NCI-H2107 (cell line): Measurements from ENCODE around the gene MRS2.
"Not testable (repeated sequence)": the region's sequence is repeated elsewhere in the genome, so short reads cannot be mapped to it uniquely, and the experiment has no call there.

Experiments
- DNase-seq: peaks from one replicate; lab custom pipeline; 2025; lab: John Stamatoyannopoulos, UW

The MRS2 gene

DNA sequence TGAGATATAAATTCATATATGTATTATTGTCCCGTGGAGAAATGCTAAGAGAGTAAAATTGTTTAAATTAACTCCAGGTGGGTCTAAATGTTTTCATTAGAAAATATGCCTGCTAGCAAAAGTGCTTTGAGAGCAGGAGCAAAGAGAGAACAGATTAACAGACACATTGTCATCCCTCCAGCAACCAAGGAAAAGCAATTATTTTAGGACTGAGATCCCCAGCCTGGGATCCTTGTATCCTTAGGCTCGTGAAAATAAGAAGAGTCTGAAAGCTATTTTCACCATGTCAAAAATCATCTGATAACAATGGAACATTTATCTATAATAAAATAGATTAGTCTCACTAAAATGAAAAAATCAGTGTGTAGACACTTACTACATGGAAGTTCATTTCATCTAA, 11.5 kb upstream of the MRS2 start:
- no peak for DNase-seq

DNA sequence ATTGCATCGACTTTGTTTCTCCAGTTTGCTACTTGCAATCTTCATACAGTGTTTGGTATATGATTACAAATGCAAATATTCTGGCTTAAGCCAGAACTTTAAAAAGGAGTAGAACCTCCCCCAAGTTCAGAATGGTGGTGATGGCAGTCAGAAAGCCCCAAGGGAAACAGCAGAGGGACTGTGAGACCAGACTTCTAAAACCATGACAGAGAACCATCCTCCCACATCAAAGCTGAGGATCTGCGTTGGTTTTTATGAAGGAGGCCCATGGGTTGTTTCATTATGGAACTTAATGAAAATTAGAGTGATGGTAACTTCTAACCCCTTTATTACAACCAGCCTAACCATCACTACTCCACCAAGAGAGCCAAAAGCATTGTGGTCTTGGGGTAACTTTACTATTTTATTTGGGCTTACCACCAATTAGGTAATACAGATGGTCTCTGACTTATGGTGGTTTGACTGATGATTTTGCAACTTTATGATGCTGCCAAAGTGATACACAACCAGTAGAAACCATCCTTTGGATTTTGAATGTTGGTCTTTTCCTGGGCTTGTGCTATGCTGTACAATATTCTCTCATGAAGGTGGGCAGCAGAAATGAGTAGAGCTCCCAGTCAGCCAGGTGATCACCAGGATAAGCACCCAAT, 10.9 kb upstream of the MRS2 start:
- no peak for DNase-seq

DNA sequence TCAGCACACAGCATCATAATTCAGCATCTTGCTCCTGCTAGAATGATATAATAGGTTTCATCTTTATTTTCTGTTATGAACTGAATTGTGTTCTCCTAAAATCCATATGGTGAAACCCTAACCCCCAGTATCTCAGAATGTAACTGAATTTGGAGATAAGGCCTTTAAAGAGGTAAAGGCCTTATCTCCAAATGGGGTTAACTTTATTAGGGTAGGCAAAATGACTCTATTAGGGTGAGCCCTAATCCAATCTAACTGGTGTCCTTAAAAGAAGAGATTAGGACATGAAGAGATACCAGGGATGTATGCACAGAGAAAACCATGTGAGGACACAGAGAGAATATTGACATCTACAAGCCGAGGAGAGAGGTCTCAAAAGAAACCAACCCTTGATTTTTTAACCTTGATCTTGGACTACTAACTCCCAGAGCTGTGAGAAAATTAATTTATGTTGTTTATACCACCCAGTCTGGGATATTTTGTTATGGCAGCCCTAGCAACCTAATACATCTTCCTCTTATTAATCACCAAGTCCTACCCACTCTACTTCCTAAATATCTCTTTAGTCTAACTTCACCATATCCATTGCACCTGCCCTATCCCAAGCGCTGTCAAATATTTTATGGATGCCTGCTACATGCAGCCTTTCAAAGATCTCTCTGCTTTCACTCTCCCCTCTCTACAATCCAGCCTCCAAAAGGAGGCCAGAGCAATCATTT, 8.5 kb upstream of the MRS2 start:
- no peak for DNase-seq

DNA sequence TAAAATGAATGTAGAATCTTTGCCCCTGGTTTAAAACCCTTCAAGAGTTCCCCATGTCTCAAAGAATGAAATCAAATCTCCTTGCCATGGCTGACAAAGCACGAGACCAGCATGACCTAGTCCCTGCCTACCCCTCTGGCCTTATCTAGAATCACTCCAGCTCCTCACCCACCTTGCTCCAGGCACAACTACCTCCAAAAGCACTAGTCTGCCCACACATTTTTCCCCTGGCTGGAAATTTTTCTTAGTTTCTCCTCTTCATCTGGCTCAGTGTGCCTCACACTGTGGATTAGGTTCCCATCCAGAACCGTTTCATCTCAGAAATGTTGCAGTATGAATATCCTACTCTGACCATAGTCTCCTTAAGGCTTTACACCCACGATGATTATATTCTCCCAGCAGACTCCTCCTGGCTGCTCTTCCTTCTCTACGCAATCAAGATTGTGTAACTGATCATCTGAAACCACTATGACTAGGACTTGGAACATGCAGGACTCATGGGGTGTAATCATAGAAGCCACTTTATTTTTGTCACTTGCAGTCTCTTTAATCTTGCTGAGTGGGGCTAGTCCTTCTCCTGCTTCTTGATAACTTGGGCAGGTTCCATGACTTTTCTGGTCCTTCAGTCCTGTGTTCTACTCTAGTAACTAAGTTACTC, 7.8 kb upstream of the MRS2 start:
- DNase-seq = no peak

DNA sequence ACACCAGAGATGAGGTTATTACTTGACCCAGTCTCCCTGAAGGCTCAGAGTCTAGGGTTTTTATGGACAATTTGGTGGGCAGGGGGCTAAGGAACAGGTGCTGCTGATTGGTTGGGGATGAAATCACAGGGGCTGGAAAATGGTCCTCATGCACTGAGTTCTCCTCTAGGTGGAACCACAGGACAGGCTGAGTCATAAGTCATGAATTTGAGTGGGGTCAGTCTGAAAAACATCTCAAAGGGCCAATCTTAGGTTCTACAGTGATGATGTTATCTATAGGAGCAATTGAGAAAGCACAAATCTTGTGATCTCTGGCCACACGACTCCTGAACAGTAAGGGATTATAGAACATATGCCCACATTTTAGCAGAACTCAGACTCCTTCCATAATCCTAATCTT, 5.9 kb upstream of the MRS2 start:
- no peak for DNase-seq

DNA sequence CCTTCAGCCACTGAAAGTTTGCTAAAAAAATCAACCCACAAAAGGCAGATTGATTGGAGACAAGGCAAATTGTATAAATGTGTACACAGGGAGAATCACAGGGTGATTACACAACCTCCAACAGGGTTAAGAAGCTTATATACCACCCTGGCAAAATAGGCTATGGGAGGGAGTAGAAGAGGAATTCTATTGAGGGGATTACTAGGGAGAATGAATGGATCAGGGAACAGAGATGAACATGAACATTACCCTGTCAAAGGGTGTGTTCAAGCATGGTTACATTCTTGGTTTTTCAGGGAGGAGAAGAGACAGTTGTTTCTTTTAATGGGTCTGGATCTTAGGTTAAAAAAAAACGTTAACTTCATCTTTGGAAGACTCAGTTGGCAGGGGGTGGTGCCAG, 5.1 kb upstream of the MRS2 start:
- no peak for DNase-seq

DNA sequence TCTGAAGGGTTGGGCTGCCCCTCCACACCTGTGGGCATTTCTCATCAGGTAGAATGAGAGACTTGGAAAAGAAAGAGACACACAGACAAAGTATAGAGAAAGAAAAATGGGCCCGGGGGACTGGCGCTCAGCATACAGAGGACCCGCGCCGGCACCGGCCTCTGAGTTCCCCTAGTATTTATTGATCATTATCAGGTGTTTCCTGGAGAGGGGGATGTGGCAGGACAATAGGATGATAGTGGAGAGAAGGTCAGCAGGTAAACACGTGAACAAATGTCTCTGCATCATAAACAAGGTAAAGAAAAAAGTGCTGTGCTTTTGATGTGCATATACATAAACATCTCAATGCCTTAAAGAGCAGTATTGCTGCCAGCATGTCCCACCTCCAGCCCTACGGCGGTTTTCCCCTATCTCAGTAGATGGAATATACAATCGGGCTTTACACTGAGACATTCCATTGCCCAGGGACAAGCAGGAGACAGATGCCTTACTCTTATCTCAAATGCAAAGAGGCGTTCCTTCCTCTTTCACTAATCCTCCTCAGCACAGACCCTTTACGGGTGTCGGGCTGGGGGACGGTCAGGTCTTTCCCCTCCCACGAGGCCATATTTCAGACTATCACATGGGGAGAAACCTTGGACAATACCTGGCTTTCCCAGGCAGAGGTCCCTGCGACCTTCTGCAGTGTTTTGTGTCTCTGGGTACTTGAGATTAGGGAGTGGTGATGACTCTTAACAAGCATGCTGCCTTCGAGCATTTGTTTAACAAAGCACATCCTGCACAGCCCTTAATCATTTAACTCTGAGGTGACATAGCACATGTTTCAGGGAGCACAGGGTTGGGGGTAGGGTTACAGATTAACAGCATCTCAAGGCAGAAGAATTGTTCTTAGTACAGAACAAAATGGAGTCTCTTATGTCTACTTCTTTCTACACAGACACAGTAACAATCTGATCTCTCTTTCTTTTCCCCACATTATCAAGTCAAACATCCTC, 2.4 kb upstream of the MRS2 start:
- not testable (repeated sequence) for DNase-seq

DNA sequence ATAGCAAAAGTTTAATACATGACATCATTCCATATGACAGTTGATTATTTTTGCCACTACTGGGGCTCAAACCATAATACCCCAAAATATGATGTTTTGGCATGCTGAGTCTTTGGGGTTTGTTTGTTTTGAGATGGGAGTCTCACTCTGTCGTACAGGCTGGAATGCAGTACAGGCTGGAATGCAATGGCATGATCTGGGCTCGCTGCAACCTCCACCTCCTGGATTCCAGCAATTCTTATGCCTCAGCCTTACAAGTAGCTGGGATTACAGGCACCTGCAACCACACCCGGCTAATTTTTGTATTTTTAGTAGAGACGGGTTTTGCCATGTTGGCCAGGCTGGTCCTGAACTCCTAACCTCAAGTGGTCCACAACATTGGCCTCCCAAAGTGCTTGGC, 1.3 kb upstream of the MRS2 start:
- DNase-seq = no peak

DNA sequence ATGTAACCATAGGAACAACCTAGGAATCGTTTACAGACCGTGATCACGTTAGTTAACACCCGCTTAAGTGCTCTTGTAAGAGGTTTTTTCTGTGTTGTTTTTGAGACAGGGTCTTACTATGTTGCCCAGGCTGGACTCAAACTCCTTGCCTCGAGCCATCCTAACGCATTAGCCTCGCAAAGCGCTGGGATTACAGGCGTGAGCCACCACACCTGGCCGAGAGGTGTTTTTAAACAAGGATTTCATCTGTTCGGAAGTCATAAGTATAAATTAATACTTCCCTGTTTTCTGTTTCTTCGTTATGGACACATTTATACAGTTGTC, 727 bp downstream of the MRS2 start:
- no peak for DNase-seq

DNA sequence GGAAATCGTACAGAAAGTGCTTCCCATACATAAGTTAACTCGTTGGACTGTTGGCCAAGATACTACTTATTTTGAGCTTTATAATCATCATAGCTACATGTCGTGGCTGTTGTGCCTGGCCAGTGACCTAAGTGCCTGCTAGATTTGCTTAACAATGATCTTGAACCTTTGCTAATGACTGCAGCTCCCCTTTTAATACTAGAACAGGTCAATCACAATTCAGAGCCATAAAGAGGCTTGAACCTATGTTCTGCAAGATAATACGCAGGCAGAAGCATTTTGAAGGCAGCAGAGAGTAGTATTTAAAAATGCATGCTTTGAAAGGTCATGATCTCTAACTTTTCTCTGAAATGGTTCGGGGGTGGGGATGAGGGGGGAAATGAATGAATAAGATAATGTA, 2.5 kb downstream of the MRS2 start:
- no peak for DNase-seq

DNA sequence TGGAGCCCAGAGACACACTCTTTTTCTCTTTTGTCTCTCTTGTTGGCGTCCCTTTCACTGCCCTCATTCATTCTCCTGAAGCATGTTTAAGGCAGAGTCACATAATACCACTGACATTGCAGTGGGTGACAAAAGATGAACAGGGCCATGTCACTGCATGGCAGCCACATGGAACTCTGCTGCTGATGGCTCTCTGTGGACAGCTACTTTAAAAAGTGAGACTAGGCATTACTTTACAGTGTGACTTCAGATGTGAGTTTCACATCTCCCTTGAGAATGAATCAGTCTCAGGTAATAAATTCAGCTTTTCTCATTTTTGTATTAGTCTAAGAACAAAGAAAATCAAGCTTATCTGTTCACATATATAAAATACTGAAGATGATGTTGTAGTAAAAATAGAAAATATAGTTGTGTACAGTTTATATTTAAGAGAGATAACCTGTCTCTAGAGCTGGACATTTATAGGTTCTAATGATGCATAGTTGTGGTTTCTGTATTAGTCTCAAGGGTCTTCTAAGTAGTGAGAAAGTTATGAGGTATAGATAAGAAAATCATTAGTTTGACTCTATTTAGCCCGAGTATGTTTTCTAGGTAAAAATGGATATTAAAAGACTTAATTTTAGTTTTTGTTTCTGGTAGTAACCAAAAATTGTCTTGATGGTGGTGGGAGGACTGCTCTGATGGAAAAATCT, 6.1 kb downstream of the MRS2 start:
- DNase-seq = no peak

DNA sequence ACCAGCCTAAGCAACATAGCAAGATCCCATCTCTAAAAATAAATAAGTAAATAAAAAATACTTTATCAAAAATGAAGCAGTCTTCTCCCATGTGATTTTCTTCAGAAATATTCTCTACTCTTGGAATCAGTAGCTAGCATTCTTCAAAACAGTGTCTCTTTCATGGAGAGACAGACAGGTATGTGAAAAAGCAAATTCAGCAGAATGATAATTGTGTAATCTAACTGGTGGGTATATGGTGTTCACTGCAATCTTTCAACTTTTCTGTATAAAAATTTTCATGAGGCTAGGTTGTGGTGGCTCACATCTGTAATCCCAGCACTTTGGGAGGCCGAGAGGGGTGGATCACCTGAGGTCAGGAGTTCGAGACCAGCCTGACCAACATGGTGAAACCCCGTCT, 7.9 kb downstream of the MRS2 start:
- DNase-seq = no peak

DNA sequence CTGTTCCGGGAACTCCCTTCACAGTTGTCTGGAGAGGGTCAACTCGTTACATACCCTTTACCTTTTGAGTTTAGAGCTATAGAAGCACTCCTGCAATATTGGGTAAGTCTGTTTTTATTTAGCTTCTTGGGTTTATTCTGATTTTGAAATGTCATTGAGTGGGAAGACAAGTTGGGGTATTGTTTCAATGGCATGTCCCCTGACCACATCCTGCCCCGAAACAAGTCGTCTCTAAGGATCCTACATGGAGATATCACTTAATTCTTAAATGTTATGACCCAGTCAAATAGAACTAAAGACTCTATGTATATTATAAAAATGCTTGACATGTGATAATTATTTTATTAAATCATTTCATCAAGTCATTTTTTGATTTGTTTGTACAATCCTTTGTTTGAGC, 9.6 kb downstream of the MRS2 start:
- no peak for DNase-seq

DNA sequence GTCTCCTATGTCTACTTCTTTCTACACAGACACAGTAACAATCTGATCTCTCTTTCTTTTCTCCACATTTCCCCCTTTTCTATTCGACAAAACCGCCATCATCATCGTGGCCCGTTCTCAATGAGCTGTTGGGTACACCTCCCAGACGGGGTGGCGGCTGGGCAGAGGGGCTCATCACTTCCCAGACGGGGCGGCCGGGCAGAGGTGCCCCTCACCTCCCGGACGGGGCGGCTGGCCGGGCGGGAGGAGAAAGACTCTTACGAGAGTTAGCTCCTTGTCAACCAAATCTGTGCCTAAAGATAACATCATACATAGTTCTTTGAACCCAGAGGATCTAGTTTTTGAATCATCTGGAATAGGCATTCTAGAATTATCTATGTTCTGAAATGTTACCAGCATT, 11.8 kb downstream of the MRS2 start:
- DNase-seq = not testable (repeated sequence)

DNA sequence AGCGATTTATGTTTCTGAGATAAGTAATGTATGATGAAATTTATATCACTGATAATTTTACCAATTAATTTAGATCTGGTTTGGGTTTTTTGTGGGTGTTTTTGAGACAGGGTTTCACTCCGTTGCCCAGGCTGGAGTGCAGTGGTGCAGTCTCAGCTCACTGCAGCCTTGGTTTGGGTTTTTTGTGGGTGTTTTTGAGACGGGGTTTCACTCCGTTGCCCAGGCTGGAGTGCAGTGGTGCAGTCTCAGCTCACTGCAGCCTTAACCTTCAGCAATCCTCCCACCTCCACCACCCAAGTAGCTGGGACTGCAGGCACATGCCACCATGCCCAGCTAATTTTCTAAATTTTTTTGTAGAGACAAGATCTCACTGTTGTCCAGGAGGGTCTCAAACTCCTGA, 13.0 kb downstream of the MRS2 start:
- no peak for DNase-seq

DNA sequence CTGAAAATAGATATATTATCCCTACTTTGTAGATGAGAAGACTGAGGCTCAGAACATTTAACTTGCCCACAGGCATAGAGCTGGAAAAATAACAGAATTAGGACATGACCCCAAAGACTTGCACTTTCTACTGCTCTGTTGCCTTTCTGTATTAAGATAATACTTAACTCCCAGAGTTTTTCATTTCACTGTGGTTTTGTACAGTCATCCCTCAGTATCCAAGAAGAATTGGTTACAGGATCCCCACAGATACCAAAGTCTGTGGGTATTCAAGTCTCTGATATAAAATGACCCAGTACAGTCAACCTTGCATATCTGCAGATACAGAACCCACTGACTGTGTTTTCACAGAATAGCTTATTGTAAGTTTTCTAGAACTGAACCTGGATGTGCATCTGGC, 16.8 kb downstream of the MRS2 start:
- DNase-seq = no peak

DNA sequence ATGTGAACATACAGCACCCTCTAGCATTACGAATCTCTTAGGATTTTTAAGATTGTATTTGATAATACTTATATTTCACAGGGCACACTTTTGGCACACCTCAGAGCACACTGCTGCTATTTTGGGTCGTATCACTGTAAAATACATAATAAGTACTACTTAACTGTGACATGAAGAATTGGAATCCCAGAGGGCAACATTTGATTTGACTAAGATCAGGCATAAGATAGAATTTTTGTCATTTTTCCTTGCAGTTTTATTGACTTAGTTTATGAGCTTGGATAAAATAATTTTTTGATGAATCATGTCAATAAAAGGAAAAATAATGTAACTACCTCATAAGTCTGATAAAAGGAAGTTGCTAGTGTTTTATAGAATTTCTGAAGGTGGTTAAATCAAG, 22.4 kb downstream of the MRS2 start:
- DNase-seq = no peak

DNA sequence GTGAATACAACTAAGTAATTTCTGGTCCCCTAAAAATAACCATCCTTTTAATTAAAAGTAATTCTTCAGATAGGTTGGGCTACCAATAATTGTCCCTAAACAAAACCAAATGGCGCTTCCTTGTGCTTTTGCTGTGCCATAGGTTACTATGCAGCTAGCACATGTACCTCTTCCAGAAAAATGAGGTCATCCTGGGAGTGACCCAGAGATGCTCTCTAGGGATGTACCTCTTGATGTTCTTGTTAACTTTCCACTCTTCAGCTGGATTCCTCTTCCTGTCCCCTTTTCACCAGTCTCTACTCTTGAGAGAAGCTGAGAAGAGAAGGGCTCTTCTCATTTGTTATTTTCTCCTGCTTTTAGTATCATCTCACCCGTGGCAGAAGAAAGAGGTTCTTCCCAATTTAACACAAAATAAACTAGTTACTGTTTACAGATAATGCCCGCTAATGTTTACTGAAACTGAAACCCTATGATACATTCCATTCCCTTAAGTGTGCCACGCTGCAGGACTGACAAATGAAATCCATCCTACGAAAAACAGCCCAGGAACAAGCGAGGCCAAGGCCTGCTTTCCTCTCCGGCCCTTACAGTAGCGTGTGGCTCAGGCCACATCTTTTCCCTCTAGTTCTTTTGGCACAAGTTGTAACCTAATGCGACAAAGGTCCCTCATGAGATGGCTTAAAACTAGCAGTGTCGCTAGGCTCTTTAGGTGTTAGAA, 24.2 kb downstream of the MRS2 start:
- DNase-seq = no peak

DNA sequence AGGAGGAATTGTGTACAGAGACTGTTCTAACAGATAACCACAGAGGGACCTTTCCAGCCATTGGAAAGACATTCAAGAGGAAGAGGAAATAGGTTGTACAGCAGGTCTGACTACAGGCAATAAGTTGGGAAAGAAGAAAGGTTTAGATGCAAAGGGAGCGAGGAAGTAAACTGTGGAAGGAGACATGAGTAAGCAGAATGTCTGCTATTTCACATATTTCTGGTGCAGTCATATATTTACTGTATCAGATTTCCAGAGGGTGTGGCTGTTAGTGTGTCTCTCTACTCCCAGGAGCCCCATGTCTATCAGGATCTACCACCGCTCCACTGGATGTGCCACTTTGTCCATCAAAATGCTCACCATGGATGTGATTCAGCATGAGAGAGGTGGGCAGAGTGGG, 25.9 kb downstream of the MRS2 start:
- DNase-seq = no peak

DNA sequence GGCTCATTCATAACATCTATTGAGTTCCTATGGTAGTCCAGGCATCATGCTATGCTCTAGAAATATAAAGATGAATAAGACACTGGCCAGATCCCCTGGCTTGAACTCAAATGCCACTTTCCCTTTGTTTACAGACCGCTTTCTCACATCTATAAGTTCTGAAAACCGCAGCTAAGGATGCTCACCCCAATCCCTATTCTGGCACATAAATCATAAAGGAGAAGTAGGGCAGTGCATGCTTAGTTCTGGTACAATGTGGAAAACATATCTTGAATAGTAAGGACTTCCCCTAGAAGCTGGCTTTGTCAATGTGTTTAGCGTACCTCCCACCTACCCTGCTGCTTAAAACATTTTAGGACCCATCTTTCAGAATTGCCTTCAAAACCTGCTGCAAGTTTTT, 26.4 kb downstream of the MRS2 start:
- DNase-seq = no peak

DNA sequence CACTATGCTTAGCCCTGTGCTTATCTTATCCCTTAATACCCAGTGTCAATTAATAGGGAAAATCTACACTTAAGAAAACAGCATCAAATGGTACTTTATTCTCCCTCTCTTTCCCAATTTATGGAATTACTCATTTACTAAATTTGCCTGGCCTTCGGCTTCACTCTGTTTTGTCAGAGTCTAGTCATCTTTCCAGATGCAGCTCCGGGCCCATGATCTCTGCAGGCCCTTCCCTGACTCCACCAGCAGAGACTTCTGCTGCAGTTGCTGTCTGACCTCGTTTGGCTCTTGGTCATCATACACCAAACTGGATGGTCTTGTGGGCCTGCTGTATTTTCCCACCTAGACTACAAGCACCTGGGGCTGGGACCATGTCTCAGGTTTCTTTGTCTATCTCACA, 27.4 kb downstream of the MRS2 start:
- no peak for DNase-seq
